Stimulated activated CD4-positive, alpha-beta T cell treated with anti-CD3 and anti-CD28 coated beads, TNF-alpha, amount 100 ng/mL, for 4 hours (primary cell): ENCODE measurements around the gene TMCO5A.
"Not testable (repeated sequence)": the region's sequence is repeated elsewhere in the genome, so short reads cannot be mapped to it uniquely, and the experiment has no call there.

Experiments used
- DNase-seq, 3 experiments: peaks; one replicate each; pipeline ENCODE4 v3.0.0-alpha.2; 2020; ENCODE audit warnings: low read depth in 3 of 3

The TMCO5A gene

DNA sequence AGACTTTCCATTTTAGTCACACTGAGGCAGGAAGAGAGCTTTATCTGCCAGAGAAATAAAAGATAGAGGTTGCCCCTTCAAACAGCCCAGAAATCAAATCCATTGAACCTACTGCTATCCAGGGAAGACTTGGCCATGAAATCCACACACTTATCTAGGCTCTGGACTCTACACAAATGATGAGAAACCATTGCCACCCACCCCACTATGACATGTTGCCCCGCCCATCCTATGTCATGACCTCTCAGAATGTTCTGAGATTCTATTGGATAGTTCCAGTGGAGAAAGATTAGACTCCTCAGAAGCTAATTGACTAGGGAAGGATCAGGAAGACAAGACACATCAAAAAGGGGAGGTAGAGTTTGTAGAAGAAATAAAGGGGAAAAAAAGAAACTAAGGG, at the start of gene TMCO5A:
Gene TMCO5A (plus strand): TSS at position 301 of the 400 bp plus-strand sequence. CDS start 1,684 bp downstream, outside the sequence.
- DNase-seq = no peak

GRCh38 chr15:37885651-37886050, 48.8 kb upstream of the TMCO5A start:
- DNase-seq = no peak

GRCh38 chr15:37888356-37888755, 46.1 kb upstream of the TMCO5A start:
- no peak for DNase-seq

DNA sequence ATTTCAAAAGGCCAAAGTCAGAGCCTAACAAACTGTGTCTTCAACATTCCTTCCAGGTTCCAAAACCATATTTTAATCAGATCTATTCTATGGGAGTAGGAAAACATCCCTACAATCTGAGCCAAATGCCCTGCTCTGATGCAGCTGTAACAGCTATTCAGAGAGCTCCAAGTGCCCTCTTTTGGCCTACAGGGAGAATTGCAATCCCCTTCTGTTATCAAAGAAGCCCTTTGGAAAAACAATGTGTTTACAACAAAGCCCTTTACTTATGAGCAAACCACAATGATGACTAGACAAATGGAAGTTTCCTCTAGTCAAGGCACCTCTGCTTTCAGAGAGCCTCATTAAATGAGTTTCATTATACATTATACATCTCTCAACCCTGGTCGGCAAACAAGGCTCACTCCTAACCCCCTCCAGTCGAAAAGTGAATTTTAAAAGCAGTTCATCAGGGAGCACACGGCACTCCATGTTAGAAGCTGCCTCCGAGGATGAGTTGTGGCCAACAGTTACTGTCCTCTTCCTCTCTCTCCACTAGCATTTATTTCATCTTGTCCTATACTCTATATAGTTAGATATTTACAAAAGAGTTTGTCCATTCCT, 42.6 kb upstream of the TMCO5A start:
- no peak for DNase-seq

DNA sequence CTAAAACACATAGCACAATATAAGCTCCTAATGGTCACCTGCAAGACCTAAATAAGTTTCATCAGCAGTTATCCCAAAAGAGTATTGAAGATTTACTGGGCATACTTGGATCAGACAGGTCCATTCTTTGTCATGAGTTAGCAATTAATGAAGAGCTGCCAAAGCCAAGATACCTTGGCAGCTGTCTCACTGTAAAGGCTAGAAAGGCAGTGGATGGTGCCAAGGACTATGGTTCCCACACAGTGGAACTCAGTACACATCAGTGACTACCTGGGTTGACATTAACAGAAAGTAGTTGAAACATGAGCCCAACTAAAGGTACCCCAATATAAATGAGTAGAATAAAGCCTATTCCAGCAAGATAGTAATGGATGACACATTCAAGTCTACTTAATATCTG, 41.1 kb upstream of the TMCO5A start:
- DNase-seq = no peak

DNA sequence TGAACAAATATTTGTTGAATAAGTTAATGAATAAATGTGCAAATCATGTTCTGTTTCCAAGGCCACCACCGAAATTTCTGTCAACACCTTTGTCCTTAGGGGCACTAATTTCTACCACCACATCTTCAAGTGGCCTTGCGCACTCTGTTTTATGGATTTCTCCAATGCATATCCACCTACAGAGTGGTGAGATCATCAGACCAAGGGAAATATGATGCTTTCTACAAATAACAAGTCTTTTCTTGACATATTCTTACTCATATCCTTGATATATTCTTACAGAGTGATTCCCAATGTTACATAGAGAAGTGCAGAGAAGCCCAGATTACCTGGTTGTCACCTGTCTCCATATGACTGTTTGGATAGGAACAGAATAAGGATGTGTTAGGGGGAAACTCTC, 36.1 kb upstream of the TMCO5A start:
- no peak for DNase-seq

DNA sequence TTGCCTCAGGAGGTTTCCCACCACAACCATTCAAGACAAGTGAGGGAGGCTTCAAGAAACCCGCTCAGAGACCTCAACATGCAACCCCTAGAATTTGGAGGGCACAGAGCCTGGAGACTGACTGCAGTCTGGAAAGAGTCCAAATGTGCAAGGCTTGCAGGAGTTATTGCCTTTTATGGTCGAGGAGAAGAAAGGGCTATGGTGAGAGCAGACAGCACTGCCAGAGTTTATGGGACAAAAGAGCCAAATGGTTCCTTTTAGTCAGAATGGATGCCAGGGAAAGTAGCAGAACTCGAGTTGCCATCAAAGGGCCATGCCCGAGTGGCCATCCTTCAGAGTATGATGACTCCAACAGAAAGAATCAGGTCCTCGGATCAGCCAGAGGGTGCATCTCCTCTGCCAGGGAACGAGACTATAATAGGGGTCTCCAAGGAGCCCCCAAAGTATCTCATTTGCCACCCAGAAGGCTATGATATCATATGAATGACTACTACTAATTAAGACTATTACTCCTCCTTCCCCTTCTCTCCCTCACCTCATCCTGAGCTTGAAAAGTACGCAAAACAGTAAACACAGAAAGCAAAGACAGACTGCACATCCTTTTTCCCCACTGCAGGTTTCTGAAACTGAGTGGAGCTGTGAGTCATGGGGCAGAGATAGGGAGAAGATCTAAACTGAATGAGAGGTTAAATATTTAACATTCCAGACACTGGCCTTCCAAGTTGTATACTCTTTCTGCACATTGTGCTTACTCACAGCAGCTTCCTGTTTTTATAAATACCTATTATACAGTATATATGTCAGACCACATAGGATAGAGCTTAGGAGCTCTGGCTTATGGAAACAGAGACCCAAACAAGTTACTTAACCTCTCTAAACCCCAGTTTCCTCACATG, 33.9 kb upstream of the TMCO5A start:
- DNase-seq = no peak

DNA sequence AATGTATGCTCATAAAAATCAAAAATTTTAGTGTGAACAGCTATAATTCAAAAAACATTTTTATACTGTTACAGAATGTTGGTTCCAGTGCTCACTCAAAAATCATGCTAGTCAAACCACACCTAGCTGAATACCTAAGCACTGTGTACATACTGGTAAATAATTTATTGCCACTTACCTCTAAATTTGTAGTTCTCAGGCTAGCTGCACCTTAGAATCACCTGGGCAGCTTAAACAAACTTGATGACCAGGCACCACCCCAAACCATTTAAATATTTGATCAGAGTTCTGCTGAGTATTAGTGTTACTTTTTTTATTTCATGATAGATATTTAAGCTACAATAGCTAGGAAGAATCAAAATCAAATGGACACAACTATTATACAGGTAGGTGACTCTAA, 32.3 kb upstream of the TMCO5A start:
- no peak for DNase-seq

- no peak for DNase-seq
Measured at GRCh38 chr15:37903919-37904625, 30.4 kb upstream of the TMCO5A start.

DNA sequence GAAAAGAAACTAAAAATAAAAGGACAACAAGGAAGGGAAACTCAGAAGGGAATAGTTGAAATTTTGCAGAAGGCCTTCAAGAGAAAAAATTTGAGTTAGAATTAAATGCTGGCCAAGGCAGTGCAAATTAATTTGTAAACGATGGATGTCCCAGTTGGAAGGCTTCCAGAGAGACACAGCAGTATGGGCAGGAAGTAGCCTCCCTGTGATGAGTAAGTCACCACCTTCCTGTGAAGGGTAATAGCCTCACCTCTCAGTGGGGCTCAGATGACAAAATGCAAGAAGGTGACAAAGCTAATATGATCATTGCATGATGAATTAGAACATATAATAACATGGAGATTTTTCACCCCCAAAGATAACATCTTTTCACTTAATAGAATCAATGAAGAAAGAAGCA, 27.3 kb upstream of the TMCO5A start:
- DNase-seq = no peak

GRCh38 chr15:37921527-37922385, 12.7 kb upstream of the TMCO5A start:
- no peak for DNase-seq

GRCh38 chr15:37926136-37926535, 8.3 kb upstream of the TMCO5A start:
- no peak for DNase-seq

DNA sequence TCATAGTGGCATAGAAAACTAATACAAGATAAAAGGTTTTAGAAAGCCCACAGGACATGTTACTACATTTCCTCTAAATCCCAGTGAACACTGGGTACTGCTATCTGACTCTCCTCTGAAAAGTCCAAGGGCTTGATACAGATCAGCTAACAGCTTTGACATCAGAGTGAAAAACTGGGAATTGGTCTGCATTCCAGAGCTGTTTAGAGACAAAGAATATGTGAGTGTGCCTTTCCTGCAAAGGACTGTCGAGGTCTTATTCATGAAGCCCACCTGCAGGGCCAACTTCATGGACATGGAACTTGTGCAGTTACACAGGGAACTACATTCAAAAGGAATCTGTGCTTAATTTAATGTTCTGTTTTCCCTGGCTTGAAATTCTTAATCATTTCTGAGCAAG, 5.2 kb upstream of the TMCO5A start:
- no peak for DNase-seq

DNA sequence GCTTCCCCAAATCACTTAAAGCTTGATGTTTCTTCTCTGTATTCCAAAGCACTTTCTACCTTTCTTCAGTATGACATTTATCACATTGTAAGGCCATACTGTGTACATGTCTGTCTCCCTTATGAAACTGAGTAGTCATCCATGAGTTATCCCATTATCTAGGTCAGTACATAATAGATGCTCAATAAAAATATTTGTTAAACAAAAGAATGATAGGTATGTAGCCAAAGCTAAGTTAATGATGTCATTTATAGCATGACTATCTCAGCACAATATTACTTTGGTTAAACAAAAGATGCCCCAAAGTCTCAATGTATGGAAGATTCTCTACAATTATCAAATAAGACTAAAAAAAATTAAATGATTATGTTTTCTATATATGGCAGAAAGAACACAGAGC, 3.1 kb upstream of the TMCO5A start:
- DNase-seq = no peak

DNA sequence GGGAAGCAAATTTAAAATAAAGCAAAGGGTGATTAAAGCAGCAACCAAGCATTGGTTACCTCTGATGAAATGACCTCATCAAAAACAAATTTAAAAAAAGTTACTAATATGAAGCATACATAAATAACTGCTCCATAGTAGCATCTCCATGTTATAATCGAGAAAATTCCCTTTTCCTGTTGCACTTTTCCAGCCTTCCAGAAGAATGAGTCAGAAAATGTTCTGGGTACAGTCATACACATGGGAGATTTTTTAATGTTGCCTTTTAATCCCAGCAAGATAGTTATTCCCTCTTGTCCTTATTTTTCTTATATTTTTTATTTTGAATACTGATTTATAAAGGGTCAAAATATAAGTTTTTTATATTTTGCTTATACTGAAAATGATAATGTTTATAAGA, 2.6 kb upstream of the TMCO5A start:
- no peak for DNase-seq

GRCh38 chr15:37932549-37932948, 1.9 kb upstream of the TMCO5A start:
- no peak for DNase-seq

GRCh38 chr15:37933666-37934065, 774 bp upstream of the TMCO5A start:
- DNase-seq = no peak

DNA sequence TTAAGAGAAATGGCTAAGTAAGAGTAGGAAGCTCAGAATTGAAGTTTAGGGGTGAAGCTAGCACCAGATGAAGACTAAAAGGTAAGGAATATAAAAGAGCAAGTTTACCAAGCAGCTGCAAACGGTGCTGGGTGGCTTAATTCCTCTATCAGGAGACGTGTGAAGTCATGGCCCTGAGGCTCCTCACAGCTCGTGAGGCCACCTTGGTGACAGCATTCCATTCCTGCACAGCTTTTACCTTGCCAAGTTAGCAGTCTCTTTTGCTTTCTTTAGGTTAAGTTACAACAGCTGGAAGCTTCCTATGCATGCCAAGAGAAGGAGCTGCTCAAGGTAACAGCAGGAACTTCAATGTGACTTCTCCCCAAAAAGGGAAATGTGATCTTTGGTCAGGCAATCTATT, 6.4 kb downstream of the TMCO5A start:
- DNase-seq = no peak

GRCh38 chr15:37941779-37942178, 7.3 kb downstream of the TMCO5A start:
- no peak for DNase-seq

DNA sequence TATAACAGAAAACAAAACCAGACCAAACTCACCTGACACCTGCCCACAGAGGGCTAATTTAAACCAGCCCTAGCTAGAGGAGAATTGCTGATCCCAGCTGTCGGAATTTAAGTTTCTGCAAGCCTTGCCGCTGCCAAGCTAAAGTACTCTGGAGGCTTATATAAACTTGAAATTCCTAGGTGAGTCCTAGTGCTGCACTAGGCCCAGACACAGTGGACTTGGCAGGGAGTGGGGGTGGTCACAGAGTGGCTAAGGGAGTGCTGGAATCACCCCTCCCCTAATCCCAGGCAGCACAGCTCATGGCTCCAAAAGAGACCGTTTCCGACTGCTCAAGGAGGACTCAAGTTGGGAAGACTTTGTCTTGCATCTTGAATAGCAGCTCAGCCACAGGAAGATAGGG, 17.6 kb downstream of the TMCO5A start:
- DNase-seq = no peak

- DNase-seq = not testable (repeated sequence)
Measured at GRCh38 chr15:37960742-37961141, 26.3 kb downstream of the TMCO5A start.

GRCh38 chr15:37967788-37968187, 33.3 kb downstream of the TMCO5A start:
- no peak for DNase-seq
